Activated T-cell treated with anti-CD3 and anti-CD28 coated beads, Interleukin-2, amount 50 U/mL, for 1 hour (primary cell): ENCODE measurements around the gene MEIS3.
"Not testable (repeated sequence)": the region's sequence is repeated elsewhere in the genome, so short reads cannot be mapped to it uniquely, and the experiment has no call there.

ENCODE experiments used
- DNase-seq: peaks from one replicate; pipeline ENCODE4 v3.0.0-alpha.2; 2020

Gene MEIS3

GRCh38 chr19:47381121-47381520, 38.2 kb downstream of the MEIS3 start:
- no peak for DNase-seq

- DNase-seq = no peak
Measured at GRCh38 chr19:47380559-47380958, 38.8 kb downstream of the MEIS3 start.

- DNase-seq = no peak
Measured at GRCh38 chr19:47379381-47379938, 39.9 kb downstream of the MEIS3 start.

DNA sequence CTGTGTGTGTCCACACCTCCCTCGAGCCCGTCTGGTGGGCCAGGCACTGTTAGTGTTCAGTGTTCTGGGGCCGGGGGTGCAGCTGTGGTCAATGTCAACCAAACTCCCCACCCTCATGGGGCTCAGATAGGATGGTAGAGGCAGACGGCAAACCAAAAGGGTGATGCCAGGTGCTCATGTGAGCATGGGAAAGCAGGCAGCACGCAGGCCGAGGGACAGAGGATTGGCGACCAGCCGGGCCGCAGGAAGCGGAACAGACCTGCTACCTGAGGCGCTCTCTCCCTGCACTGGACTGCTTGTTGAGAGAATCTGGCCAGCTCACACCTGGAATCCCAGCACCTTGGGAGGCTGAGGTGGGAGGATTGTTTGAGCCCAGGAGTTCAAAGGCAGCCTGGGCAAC, 41.1 kb downstream of the MEIS3 start:
- no peak for DNase-seq

DNA sequence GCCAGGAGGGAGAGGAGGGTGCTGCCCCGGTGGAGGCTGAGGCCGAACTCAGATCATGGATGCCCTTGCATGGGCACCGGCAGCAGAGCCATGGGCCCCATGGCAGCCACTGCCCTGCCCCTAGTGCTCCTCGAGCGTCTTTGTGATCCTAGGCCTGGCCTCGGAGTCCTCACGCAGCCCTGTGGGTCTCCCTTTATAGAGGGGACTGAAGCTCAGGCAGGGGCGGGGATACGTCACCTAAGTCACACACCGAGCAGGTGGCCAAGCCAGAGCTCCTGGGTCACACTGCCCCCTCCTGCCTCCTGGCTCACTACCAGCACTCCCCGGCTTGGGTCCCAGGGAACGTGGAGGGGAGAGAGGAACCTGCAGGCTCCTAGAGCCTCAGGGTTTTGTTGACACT, 41.5 kb downstream of the MEIS3 start:
- no peak for DNase-seq

DNA sequence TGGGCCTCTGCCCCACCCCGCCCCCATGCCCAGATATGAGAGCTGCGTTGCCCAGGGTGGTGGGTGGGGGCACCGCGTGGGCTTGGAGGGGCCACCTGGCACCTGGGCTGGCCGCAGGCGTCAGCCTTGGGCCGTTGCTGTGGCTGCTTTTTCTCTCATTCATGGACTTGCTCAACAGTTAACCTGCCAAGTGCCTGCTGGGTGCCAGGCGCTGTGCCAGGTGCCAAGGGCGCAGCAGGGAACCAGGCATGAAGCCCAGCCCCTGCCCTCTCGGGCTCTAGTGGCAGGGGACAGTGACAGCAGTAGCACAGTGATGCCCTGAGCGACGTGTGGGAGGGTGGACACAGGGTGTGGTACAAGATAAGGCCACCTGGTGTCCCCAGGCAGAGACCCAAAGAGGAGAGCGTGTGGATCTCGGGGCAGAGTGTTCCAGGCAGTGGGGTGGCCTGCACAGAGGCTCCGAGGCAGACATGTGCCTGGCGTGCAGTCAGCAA, 42.1 kb downstream of the MEIS3 start:
- no peak for DNase-seq

- no peak for DNase-seq
Measured at GRCh38 chr19:47376589-47377144, 42.7 kb downstream of the MEIS3 start.

DNA sequence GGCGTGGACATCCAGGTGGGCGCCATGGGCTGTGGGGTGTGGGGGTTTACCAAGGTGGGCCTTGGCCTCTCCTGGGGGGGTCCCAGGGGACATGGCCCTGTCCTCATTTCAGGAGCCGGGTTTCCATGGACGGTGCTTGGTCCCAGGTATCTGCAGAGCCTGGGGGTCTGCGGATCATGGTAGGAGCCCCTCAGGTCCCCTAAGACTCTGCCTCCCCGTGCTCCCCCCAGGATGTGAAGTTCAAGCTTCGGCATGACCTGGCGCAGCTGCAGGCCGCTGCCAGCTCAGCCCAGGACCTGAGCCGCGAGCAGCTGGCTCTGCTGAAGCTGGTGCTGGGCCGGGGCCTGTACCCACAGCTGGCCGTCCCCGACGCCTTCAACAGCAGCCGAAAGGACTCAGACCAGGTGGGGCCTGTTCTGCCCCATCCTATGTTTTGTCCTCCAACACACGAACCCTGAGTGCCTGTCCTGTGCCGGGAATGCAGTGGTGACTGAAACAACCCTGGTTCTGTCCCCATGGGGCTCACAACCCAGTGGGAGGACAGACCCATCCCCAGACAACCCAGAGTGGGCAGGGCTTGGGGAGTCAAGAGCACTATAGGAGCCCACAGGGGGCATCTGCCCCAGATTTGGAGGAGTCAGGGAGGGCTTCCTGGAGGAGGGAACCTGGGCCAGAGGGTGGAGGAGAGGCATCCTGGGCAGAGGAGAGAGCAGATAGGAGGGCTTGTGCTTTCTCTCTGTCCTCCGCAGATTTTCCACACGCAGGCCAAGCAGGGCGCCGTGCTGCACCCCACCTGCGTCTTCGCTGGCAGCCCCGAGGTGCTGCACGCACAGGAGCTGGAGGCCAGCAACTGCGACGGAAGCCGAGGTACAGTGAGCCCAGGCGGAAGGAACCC, 43.4 kb downstream of the MEIS3 start:
- no peak for DNase-seq

DNA sequence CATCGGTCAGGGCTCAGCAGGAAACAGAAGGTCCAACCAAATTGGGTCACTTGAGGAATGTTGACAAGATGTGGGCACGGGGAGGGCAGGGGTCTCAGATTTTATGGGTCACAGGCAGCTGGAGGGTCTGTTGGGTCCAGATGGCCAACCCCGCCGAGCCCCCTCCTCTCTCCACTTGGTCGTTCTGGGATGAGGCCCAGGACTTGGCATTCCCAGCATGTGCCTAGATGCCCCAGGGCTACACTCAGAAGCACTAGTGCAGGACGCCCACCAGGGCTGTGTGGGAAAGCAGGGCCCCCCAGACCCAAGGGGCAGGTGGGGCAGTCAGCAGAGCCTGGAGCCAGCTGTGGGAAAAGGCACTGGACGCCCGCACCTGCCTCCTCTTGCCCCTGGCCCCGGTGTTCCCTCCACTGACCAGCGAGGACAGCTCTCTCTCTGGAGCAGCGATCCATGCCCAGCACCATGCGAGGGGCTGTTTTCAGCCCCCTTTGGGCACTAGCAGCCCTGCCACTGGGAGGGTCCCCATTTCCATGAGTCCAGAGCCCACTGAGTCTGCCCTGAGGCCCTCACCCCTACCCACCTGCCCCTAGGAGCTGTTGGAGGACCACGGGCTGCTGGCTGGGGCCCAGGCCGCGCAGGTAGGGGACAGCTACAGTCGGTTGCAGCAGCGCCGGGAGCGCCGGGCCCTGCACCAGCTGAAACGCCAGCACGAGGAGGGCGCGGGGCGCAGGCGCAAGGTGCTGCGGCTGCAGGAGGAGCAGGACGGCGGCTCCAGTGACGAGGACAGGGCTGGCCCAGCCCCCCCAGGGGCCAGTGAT, 44.2 kb downstream of the MEIS3 start:
- DNase-seq = no peak

DNA sequence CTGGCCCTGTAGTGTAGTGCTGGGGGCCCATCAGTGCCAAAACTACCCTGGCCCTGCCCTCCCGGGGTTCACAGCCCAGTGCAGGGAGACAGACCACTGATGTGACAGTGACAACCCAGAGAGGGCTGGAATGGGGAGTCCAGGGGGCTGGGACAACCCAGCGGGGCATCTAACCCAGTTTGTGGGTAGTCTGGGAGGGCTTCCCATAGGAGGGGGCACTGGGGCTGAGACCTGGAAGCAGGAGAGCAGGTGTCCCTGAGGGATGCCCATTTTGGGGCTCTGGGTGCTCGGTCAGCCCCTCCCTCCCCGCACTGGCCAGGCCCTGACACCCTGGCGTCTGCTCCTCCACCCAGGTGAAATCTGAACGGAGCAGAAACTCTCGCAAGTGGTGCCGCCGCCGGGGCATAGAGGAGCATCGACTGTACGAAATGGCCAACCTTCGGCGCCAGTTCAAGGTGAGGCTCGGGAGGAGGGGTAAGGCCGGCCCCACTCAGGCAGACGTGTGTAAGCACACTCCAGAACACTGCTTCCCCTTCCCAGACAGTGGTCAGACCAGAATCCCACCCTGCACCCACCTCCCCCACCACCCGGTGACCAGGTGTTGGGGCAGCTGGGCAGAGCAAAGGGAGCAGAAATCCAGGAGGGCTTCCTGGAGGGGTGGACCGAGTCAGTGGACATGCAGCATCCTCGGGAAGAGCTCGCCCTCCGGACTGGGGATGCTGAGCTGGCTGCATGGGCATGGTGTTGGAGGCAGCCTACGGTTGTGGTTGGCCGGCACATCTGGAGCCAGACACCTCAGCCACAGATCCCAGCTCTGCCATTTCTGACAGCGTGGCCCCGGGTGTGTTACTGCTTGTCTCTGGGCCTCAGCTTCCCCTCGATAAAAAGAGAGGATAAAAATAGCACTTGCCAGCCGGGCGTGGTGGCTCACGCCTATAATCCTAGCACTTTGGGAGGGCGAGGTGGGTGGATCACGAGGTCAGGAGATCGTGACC, 45.8 kb downstream of the MEIS3 start:
- DNase-seq = no peak

GRCh38 chr19:47372603-47373002, 46.7 kb downstream of the MEIS3 start:
- no peak for DNase-seq

DNA sequence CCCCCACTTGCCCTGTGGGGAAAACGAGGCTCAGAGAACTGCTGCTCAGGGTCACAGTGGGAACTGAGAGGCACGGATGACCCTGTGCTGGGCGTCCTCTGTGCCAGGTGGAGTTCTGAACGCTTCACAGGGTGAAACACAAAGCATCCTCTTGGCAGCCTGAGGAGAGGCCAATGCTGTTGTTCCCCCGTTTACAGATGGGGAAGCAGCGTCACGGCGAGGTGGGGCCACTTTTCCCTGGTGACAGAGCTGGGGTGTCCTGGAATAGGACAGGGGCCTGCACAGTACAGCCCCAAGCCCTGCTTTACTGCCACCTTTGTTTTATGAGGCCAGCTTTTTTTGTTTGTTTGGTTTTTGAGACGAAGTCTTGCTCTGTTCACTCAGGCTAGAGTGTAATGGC, 48.1 kb downstream of the MEIS3 start:
- no peak for DNase-seq

DNA sequence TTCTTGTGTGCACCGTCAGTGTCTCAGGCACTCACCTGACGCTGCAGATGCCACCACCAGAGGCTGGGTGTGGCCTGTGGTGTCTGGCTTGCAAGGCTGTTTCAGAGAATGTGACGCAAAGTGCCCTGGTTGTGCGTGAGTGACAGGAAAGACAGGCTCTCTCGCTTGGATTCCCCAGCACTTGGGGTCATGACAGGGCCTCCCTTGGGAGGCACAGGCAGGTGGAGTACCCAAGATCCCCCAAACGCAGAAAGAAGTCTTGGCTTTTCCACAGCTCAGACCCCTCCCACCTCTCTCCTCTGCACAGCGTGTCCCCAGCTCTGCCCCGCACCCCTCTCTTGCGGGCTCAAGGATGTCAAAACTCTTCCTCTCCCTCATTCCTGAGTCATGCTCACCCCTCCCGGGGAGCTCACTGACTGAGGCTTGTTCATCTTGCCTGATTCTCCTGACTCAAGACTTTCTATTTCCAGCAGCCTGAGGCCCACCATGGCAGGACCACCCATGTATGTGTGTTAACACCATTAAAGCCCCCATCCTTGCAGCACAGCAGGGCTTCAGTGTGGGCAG, 49.2 kb downstream of the MEIS3 start:
- no peak for DNase-seq

GRCh38 chr19:47365455-47365854, 53.9 kb downstream of the MEIS3 start:
- DNase-seq = not testable (repeated sequence)

DNA sequence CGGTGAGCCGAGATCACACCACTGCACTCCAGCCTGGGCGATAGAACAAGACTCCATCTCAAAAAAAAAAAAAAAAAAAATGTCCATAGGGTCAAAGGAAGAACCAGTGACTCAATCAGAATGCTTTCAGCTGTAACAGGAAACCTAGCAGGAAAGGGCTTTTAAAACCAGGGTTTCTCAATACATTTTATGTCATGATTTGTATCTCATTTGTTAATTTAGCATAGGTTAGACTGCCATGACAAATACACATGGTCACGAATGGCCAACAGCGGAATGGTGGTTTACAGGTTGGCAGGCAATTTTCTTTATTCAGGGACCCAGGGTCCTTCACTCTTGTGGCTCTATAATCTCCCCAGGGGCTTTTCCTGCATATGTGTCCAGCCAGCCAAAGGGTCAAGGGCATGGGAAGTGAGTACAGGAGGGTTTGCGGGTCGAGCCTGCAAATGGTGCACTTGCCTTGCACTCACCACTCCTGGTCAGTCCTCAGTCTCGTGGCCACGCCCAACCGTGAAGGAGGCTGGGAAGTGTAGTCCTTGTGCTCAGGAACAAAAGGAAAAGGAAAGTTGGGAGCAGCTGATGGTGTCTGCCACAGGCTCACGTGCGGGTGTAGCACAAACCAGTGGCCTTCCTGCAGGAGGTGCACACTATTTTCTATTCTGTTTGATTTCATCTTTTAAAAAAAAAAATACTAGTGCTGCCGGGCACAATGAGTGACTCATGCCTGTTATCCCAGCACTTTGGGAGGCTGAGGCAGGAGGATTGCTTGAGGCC, 55.4 kb downstream of the MEIS3 start:
- DNase-seq = no peak

DNA sequence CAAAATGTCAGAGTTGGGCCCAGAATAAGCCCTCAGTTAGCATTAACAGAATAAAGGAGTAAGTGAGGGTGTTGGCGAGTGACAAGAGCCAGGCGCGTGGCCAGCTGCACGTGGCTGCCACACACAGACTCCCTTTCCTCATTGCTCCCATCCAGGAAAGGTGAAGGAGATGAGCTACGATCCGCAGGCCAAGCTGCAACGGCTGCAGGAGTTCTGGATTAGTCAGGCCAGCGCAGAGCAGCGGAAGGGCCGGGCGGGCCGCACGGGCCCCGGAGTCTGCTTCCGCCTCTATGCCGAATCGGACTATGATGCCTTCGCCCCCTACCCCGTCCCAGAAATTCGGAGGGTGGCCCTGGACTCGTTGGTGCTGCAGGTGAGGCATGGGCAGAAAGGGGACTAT, 57.0 kb downstream of the MEIS3 start:
- DNase-seq = no peak

- no peak for DNase-seq
Measured at GRCh38 chr19:47358936-47359335, 60.4 kb downstream of the MEIS3 start.

GRCh38 chr19:47357788-47358680, 61.3 kb downstream of the MEIS3 start:
- DNase-seq = no peak

DNA sequence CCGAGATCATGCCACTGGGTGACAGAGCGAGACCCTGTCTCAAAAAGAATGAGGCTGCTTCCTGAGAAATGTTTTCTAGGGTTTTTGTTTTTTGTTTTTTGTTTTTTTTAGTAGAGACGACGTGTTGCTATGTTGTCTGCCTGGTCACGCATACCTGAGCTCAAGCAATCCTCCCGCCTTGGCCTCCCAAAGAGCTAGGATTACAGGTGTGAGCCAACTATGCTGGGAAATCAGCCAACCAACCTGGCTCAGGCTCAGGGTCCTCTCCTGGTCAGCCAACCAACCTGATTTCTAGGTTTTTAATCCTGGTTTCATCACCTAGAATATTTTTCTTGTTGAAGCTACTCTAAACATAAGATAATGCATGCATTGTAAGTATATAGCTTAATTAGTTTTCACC, 62.4 kb downstream of the MEIS3 start:
- no peak for DNase-seq

DNA sequence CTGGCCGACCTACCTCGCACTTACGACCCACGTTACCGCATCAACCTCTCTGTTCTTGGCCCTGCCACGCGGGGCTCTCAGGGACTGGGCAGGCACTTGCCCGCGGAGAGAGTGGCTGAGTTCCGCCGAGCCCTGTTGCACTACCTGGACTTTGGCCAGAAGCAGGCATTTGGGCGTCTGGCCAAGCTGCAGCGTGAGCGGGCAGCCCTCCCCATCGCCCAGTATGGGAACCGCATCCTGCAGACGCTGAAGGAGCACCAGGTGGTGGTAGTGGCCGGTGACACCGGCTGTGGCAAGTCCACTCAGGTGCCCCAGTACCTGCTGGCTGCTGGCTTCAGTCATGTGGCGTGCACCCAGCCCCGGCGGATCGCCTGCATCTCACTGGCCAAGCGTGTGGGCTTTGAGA, 66.0 kb downstream of the MEIS3 start:
- DNase-seq = no peak
